Measurements from ENCODE around the gene ZC3H10. TPM values are rescaled to one million over a fixed set of nuclear protein-coding genes. Genes with fewer than 3 reads are reported as not detected.

Gene ZC3H10
- polyA plus RNA-seq, 1 experiment: 1.6 TPM

DNA sequence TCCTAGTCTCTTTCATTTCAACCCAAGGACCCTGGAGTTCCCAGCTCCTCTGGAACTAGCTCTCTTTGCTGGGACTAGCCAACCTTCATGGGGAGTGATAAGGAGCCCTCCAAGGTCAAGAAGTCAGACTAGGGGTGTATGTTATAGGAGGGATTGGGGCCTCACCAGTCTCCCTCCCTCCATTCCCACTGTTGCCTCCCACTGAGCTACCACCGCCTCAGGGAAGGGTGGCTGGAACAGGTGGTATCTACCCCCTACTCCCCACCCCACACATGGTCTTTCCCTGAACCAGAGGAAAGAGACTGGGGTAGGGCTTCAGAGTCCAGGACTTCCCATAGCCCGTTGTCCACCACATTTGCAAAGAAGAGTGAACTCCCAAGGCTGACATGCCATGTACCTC, 35.7 kb upstream of the ZC3H10 start:
- DNase-seq (ENCODE audit: low read depth): no peak
- ChIA-PET POLR2A (no interaction called here), CTCF (interaction anchor here (1.2 kb wide), 1 partner anchor 44 kb away, joined by 3 read pairs; no protein-coding TSS in a partner anchor)
- Histone ChIP-seq H3K36me3 (ENCODE audit: control insufficient read depth, insufficient read depth, low read length) (no peaks in the 10 kb centered on the region), H3K4me3 (ENCODE audit: low read depth, low read length) (no peak overlapping the region), H3K27me3 (ENCODE audit: control insufficient read depth, insufficient read depth, low read length) (peaks cover 5% of the 10 kb centered on the region)
- TF ChIP-seq, protein P1, sequence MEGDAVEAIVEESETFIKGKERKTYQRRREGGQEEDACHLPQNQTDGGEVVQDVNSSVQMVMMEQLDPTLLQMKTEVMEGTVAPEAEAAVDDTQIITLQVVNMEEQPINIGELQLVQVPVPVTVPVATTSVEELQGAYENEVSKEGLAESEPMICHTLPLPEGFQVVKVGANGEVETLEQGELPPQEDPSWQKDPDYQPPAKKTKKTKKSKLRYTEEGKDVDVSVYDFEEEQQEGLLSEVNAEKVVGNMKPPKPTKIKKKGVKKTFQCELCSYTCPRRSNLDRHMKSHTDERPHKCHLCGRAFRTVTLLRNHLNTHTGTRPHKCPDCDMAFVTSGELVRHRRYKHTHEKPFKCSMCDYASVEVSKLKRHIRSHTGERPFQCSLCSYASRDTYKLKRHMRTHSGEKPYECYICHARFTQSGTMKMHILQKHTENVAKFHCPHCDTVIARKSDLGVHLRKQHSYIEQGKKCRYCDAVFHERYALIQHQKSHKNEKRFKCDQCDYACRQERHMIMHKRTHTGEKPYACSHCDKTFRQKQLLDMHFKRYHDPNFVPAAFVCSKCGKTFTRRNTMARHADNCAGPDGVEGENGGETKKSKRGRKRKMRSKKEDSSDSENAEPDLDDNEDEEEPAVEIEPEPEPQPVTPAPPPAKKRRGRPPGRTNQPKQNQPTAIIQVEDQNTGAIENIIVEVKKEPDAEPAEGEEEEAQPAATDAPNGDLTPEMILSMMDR (IDR thresholded peaks at IDR 0.05; ENCODE audit: insufficient read depth, low read depth, low read length): no peak

DNA sequence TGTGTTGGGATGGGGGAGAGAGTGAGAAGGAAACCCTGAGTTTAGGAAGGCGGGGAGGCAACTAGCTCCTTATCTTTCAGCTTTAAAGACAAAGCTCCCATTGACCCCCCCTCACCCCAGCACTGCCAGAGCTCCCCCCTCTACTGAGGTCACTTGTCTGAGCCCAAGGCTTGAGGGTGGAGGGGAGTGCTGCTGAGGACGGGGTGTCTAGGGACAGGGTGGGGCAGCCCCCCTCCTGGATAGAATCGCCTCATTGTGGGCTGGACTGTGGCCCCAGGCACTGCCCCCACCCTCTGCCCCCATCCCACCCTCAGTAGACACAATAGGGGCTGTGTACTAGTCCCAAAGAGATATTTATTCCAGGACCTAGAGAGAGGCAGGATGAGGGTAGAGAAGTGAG, 35.1 kb upstream of the ZC3H10 start:
- H3K4me3 ChIP-seq (ENCODE audit: low read depth, low read length): no peak overlapping the region
- POLR2A ChIA-PET: no interaction called here
- peaks cover 5% of the 10 kb centered on the region for H3K27me3 ChIP-seq (ENCODE audit: control insufficient read depth, insufficient read depth, low read length)
- DNase-seq (ENCODE audit: low read depth): no peak
- TF ChIP-seq, protein P1 (IDR thresholded peaks at IDR 0.05; ENCODE audit: insufficient read depth, low read depth, low read length): no peak
- CTCF ChIA-PET: no interaction called here
- H3K36me3 ChIP-seq (ENCODE audit: control insufficient read depth, insufficient read depth, low read length): no peaks in the 10 kb centered on the region

DNA sequence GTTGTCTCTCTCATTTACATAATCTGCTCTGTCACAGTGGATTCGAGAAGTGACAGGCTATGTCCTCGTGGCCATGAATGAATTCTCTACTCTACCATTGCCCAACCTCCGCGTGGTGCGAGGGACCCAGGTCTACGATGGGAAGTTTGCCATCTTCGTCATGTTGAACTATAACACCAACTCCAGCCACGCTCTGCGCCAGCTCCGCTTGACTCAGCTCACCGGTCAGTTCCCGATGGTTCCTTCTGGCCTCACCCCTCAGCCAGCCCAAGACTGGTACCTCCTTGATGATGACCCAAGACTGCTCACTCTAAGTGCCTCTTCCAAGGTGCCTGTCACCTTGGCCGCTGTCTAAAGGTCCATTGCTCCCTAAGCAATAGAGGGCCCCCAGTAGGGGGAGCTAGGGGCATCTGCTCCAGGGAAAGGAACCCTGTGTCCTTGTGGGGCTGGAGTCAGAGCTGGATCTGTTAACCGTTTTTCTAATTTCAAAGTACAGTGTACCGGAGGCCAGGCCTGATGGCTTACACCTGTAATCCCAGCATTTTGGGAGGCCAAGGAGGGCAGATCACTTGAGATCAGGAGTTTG, 33.0 kb upstream of the ZC3H10 start:
- Histone ChIP-seq H3K36me3 (ENCODE audit: control insufficient read depth, insufficient read depth, low read length) (no peaks in the 10 kb centered on the region), H3K4me3 (ENCODE audit: low read depth, low read length) (no peak overlapping the region), H3K27me3 (ENCODE audit: control insufficient read depth, insufficient read depth, low read length) (peaks cover 5% of the 10 kb centered on the region)
- POLR2A ChIA-PET: no interaction called here
- CTCF ChIA-PET: interaction anchor here (1.4 to 2.2 kb wide), 3 partner anchors 12 to 55 kb away, joined by 3 to 7 read pairs (median 3); no protein-coding TSS in a partner anchor
- TF ChIP-seq, protein P1 (IDR thresholded peaks at IDR 0.05; ENCODE audit: insufficient read depth, low read depth, low read length): peak; percentile 40
- no peak for DNase-seq (ENCODE audit: low read depth)

DNA sequence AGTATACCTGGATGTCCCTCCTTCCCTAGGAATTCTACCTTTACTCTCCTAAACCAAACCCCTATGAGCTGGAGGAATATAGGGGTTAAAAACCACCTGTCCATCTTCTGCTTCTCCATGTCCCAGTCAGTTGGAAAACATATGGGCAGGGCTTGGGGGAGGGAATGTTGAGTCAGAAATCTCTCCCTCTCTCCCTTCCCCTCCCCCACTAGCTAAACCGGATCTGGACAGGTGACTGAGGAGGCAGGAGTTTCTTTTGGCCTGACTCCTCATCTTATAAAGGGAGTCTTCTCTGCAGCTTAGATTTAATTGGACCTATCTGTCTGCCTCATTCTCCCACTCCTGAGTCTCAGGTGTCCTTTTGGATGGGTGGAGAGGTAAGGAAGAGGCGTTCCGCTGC, 32.0 kb upstream of the ZC3H10 start:
- CTCF ChIA-PET: interaction anchor here (1.4 to 2.2 kb wide), 3 partner anchors 10 to 56 kb away, joined by 3 to 7 read pairs (median 3); no protein-coding TSS in a partner anchor
- Histone ChIP-seq H3K36me3 (ENCODE audit: control insufficient read depth, insufficient read depth, low read length) (no peaks in the 10 kb centered on the region), H3K4me3 (ENCODE audit: low read depth, low read length) (no peak overlapping the region), H3K27me3 (ENCODE audit: control insufficient read depth, insufficient read depth, low read length) (peaks cover 3% of the 10 kb centered on the region; the same call in 1 of the 2 replicates)
- DNase-seq (ENCODE audit: low read depth): no peak
- POLR2A ChIA-PET: no interaction called here
- TF ChIP-seq, protein P1 (IDR thresholded peaks at IDR 0.05; ENCODE audit: insufficient read depth, low read depth, low read length): no peak

DNA sequence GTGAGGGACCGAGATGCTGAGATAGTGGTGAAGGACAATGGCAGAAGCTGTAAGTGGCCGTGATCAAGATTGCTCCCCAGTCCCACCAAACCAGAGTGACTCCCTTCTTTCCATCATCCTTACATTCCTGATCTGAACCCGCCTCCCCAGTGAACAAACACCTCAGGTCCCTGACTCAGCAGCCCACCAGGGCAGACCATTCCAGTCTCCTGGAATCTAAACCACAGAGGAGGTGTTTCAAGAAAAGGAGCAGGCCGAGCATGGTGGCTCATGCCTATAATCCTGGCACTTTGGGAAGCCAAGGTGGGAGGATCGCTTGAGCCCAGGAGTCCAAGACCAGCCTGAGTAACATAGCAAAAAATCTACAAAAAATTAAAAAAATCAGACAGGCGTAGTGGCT, 31.5 kb upstream of the ZC3H10 start:
- no peaks in the 10 kb centered on the region for H3K36me3 ChIP-seq (ENCODE audit: control insufficient read depth, insufficient read depth, low read length)
- CTCF ChIA-PET: interaction anchor here (1.6 to 2.2 kb wide), 2 partner anchors 10 to 57 kb away, joined by 3 to 7 read pairs; no protein-coding TSS in a partner anchor
- no peak for DNase-seq (ENCODE audit: low read depth)
- TF ChIP-seq, protein P1 (IDR thresholded peaks at IDR 0.05; ENCODE audit: insufficient read depth, low read depth, low read length): no peak
- no peak overlapping the region for H3K4me3 ChIP-seq (ENCODE audit: low read depth, low read length)
- H3K27me3 ChIP-seq (ENCODE audit: control insufficient read depth, insufficient read depth, low read length): peaks cover 3% of the 10 kb centered on the region; the same call in 1 of the 2 replicates
- POLR2A ChIA-PET: no interaction called here

Data from BJ (cell line).